Endothelial cell of umbilical vein (primary cell): ENCODE results near the gene ACTR3C. TPM values are rescaled to one million over a fixed set of nuclear protein-coding genes. Genes with fewer than 3 reads are reported as not detected.

Experiments used
- BruUV-seq: library from RNA; stranded (reverse); fragments of 400-500 nt; replicated peaks from 2 replicates; lab custom pipeline; 2021; lab: Mats Ljungman, UMichigan
- CTCF ChIA-PET: fragments of 300-600, 350-600 bp; sonication (Branson Sonifier 250); formaldehyde crosslinking; loops from one replicate; lab custom pipeline; 2021; ENCODE audit warnings: antibody characterized with exemption, inconsistent platforms; lab: Charles Lee
- POLR2A ChIA-PET: fragments of 300-600, 350-600 bp; sonication (Branson Sonifier 250); formaldehyde crosslinking; loops from one replicate; lab custom pipeline; 2021; ENCODE audit warnings: antibody characterized with exemption, inconsistent platforms; lab: Charles Lee
- DNase-seq: peaks from one replicate; pipeline ENCODE4 v3.0.0-alpha.2; 2011; ENCODE audit warnings: low read depth, low spot score
- FAIRE-seq: peaks from 2 replicates; lab custom pipeline; 2011; peaks lifted over from hg19 to GRCh38; lab: Jason Lieb, UNC
- H2AFZ ChIP-seq: 2 replicates; pipeline ENCODE4 v1.6.0; 2012; ENCODE audit warnings: low read depth, low read length, control low read depth, inconsistent platforms
- H3K27ac ChIP-seq: 2 replicates; pipeline ENCODE4 v1.5.1; 2011; ENCODE audit warnings: low read depth, mild to moderate bottlenecking, control low read depth, low read length, moderate library complexity; ENCODE audit not compliant: insufficient read depth
- H3K27me3 ChIP-seq, 2 experiments: 2 replicates each; pipeline versions ENCODE4 v1.6.0 to v1.6.1; 2011; ENCODE audit warnings: low read length in 2 of 2, mixed read lengths in 1 of 2; ENCODE audit not compliant: control insufficient read depth in 2 of 2, insufficient read depth in 2 of 2
- H3K36me3 ChIP-seq, 2 experiments: 2 replicates in 1 of 2; 3 replicates in 1 of 2; pipeline ENCODE4 v1.5.1; 2011; ENCODE audit warnings: low read length in 2 of 2, mild to moderate bottlenecking in 1 of 2, moderate library complexity in 1 of 2; ENCODE audit not compliant: control insufficient read depth in 2 of 2, insufficient read depth in 2 of 2; ENCODE audit errors: extremely low read depth in 1 of 2
- H3K4me1 ChIP-seq: 3 replicates; pipeline ENCODE4 v1.5.1; 2011; ENCODE audit warnings: mild to moderate bottlenecking, low read length; ENCODE audit not compliant: control insufficient read depth, insufficient read depth; ENCODE audit errors: extremely low read depth
- H3K4me2 ChIP-seq: 2 replicates; pipeline ENCODE4 v1.6.1; 2011; ENCODE audit warnings: low read length, control low read depth, mixed read lengths; ENCODE audit not compliant: insufficient read depth
- H3K4me3 ChIP-seq, 3 experiments: fragments of 200-600 bp in 1 of 3; sonication (generic), shearing (Covaris generic) in 1 of 3; replicated peaks in 1 of 3; 2 replicates each; pipeline ENCODE4 v1.5.1; 2011 to 2016; ENCODE audit warnings: control low read depth in 3 of 3, low read length in 3 of 3, mild to moderate bottlenecking in 2 of 3, inconsistent platforms in 1 of 3, low read depth in 1 of 3, moderate library complexity in 1 of 3; ENCODE audit not compliant: insufficient read depth in 1 of 3
- H3K79me2 ChIP-seq: 2 replicates; pipeline ENCODE4 v1.6.0; 2012; ENCODE audit warnings: low read length, inconsistent platforms; ENCODE audit not compliant: control insufficient read depth, insufficient read depth
- H3K9ac ChIP-seq: replicated peaks from 2 replicates; pipeline ENCODE3; 2011; ENCODE audit warnings: low read length, control low read depth; ENCODE audit not compliant: insufficient read depth; ENCODE audit errors: extremely low read depth
- H3K9me1 ChIP-seq: replicated peaks from 3 replicates; pipeline ENCODE4 v1.6.0; 2011; ENCODE audit warnings: mild to moderate bottlenecking, low read length; ENCODE audit not compliant: control insufficient read depth, insufficient read depth; ENCODE audit errors: extremely low read depth
- H3K9me3 ChIP-seq: replicated peaks from 2 replicates; pipeline ENCODE4 v1.5.1; 2012; ENCODE audit warnings: low read length, inconsistent platforms; ENCODE audit not compliant: control insufficient read depth, insufficient read depth
- H4K20me1 ChIP-seq: replicated peaks from 2 replicates; pipeline ENCODE3; 2011; ENCODE audit warnings: mild to moderate bottlenecking, low read length; ENCODE audit not compliant: control insufficient read depth, insufficient read depth; ENCODE audit errors: extremely low read depth
- EZH2 ChIP-seq: IDR thresholded peaks from 2 replicates; pipeline ENCODE4 v1.6.1; 2012; ENCODE audit warnings: borderline replicate concordance, low read depth, mild to moderate bottlenecking, moderate library complexity, low read length, inconsistent platforms; ENCODE audit not compliant: severe bottlenecking
- FOS ChIP-seq: IDR thresholded peaks from 2 replicates; pipeline ENCODE4 v1.6.1; 2011; ENCODE audit warnings: mild to moderate bottlenecking, low read length, moderate library complexity, borderline replicate concordance; ENCODE audit not compliant: insufficient read depth
- GATA2 ChIP-seq: IDR thresholded peaks from 2 replicates; pipeline ENCODE4 v1.7.0; 2011; ENCODE audit warnings: low read depth, mild to moderate bottlenecking, moderate library complexity, mixed read lengths, low read length; ENCODE audit not compliant: insufficient read length, insufficient read depth
- JUN ChIP-seq: IDR thresholded peaks from 2 replicates; pipeline ENCODE4 v1.6.1; 2011; ENCODE audit warnings: borderline replicate concordance, low read depth; ENCODE audit not compliant: insufficient read length, insufficient read depth
- MYC ChIP-seq: IDR thresholded peaks from one replicate; pipeline ENCODE4 v1.6.1; 2011; ENCODE audit warnings: mild to moderate bottlenecking, low read depth, low read length
- POLR2A ChIP-seq: IDR thresholded peaks from 2 replicates; pipeline ENCODE4 v1.6.1; 2012; ENCODE audit warnings: low read depth, mild to moderate bottlenecking, control low read depth, low read length
- POLR2AphosphoS5 ChIP-seq: IDR thresholded peaks from 2 replicates; pipeline ENCODE4 v1.6.1; 2012; ENCODE audit warnings: low read depth, mild to moderate bottlenecking, control low read depth, low read length, moderate library complexity; ENCODE audit not compliant: insufficient read depth
- dilution Hi-C: fragments of 300-500 bp; cut with MboI; formaldehyde crosslinking; loops from one replicate; pipeline ENCODE4 v1.15.0; 2019; ENCODE audit warnings: low sequenced_read_pairs; ENCODE audit not compliant: extremely low pct_ligation_motif_present
- intact Hi-C: fragments of 100-400 bp; cut with micrococcal nuclease; formaldehyde crosslinking; loops from one replicate; pipeline ENCODE4 v1.10.0; 2022
- polyA plus RNA-seq, 4 experiments: library from polyadenylated mRNA; depleted of rRNA in 3 of 4; stranded (reverse) in 3 of 4; unstranded in 1 of 4; fragments of >200 nt; gene quantifications; 2 replicates each; pipeline versions ENCODE4 v1.2.1 to v1.2.3, GENCODE V29; 2011 to 2012; ENCODE audit warnings: missing spikeins in 1 of 4
- total RNA-seq: library from RNA; stranded (reverse); gene quantifications from 2 replicates; pipeline ENCODE4 v1.2.3, GENCODE V29; 2021
- TF ChIP-seq, protein P1 (sequence below), 2 donors: IDR thresholded peaks; 1 replicate in 1 of 2; 2 replicates in 1 of 2; pipeline ENCODE4 v1.5.1; 2011; ENCODE audit warnings: low read length in 2 of 2, mild to moderate bottlenecking in 2 of 2, moderate library complexity in 2 of 2, control low read depth in 1 of 2, inconsistent platforms in 1 of 2, low read depth in 1 of 2; ENCODE audit not compliant: insufficient read depth in 1 of 2; ENCODE audit errors: extremely low read depth in 1 of 2
- TF ChIP-seq, protein P2 (sequence below): IDR thresholded peaks from 2 replicates; pipeline ENCODE4 v1.6.1; 2011; ENCODE audit not compliant: insufficient read depth, insufficient read length

The ACTR3C gene
- total and polyA plus RNA-seq, 2 donors (not counting 3 experiments of a cell fraction or from before 2014, with no cell fraction given) = 0.33 TPM; not detected in 1

DNA sequence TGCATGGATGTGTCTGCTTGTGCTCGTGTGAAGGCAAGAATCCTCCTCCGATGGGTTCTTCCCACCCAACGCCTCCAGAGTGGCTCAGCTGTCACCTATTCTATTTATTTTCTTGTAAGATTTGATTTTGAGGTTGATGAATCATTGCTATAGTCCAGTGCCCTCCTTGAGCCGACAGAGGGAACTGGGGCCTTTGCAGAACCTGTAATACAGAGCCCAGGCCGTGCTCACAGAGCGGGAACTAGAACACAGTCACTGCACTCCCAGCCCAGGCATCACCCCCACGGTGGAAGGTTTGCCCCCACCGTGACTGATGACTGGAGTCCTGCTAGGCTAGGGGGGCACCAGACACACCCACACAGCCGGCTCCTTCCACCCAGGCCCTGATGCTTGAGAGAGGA is 16.1 kb upstream of the ACTR3C start:
- no peak overlapping the region for H3K4me2 ChIP-seq

More for the DNA sequence above, 16.1 kb upstream of the ACTR3C start:
- FAIRE-seq (no peak), DNase-seq (no peak)
- H3K4me1 ChIP-seq = no peaks in the 10 kb centered on the region
- H3K27me3 ChIP-seq = peaks cover 28 to 35% of the 10 kb centered on the region in 2 experiments
- no TSS peak for BruUV-seq
- no peak overlapping the region for H2AFZ ChIP-seq
- TF ChIP-seq FOS (no peak), POLR2AphosphoS5 (no peak), POLR2A (no peak), GATA2 (no peak), JUN (no peak), EZH2 (no peak), MYC (no peak)
- TF ChIP-seq, protein P1, sequence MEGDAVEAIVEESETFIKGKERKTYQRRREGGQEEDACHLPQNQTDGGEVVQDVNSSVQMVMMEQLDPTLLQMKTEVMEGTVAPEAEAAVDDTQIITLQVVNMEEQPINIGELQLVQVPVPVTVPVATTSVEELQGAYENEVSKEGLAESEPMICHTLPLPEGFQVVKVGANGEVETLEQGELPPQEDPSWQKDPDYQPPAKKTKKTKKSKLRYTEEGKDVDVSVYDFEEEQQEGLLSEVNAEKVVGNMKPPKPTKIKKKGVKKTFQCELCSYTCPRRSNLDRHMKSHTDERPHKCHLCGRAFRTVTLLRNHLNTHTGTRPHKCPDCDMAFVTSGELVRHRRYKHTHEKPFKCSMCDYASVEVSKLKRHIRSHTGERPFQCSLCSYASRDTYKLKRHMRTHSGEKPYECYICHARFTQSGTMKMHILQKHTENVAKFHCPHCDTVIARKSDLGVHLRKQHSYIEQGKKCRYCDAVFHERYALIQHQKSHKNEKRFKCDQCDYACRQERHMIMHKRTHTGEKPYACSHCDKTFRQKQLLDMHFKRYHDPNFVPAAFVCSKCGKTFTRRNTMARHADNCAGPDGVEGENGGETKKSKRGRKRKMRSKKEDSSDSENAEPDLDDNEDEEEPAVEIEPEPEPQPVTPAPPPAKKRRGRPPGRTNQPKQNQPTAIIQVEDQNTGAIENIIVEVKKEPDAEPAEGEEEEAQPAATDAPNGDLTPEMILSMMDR (IDR thresholded peaks at IDR 0.05; ENCODE audit: extremely low read depth in 1 of 2, insufficient read depth in 1 of 2, low read depth in 1 of 2, low read length in 2 of 2) = no peak
- TF ChIP-seq, protein P2, sequence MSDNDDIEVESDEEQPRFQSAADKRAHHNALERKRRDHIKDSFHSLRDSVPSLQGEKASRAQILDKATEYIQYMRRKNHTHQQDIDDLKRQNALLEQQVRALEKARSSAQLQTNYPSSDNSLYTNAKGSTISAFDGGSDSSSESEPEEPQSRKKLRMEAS = no peak
- H4K20me1 ChIP-seq = no peaks in the 10 kb centered on the region
- H3K4me3 ChIP-seq = no peak overlapping the region
- ChIA-PET CTCF (no interaction called here), POLR2A (no interaction called here)
- no peaks in the 10 kb centered on the region for H3K79me2 ChIP-seq
- H3K36me3 ChIP-seq = no peaks in the 10 kb centered on the region
- H3K27ac ChIP-seq = no peak overlapping the region
- no peaks in the 10 kb centered on the region for H3K9me1 ChIP-seq
- H3K9ac ChIP-seq = no peak overlapping the region
- intact Hi-C loops = no loop called here
- dilution Hi-C loops = no loop called here
- H3K9me3 ChIP-seq = no peaks in the 10 kb centered on the region
